Nephron (organoid): ENCODE data around the gene CKS1B.

Experiments
- H3K27ac Mint-ChIP-seq, 3 experiments: 2 replicates each; pipeline ENCODE4 v1.8.0; 2020; ENCODE audit warnings: mixed read lengths in 3 of 3, mild to moderate bottlenecking in 2 of 3, moderate library complexity in 1 of 3
- H3K27me3 Mint-ChIP-seq: 2 replicates; pipeline ENCODE4 v1.8.0; 2021; ENCODE audit warnings: low read depth, mild to moderate bottlenecking, moderate library complexity, mixed read lengths
- H3K36me3 Mint-ChIP-seq: 2 replicates; pipeline ENCODE4 v1.8.0; 2020; ENCODE audit warnings: low read depth, mixed read lengths
- H3K4me1 Mint-ChIP-seq: 2 replicates; pipeline ENCODE4 v1.8.0; 2020; ENCODE audit warnings: mixed read lengths
- H3K4me3 Mint-ChIP-seq, 3 experiments: 2 replicates each; pipeline ENCODE4 v1.8.0; 2020; ENCODE audit warnings: mild to moderate bottlenecking in 3 of 3, mixed read lengths in 3 of 3, moderate library complexity in 2 of 3
- H3K9me3 Mint-ChIP-seq: 2 replicates; pipeline ENCODE4 v1.8.0; 2020; ENCODE audit warnings: mixed read lengths
- TF ChIP-seq, protein P1 (sequence below), 3 experiments: fragments of 200-600 bp; sonication (generic); IDR thresholded peaks; one replicate each; pipeline ENCODE4 v1.5.0; 2021; ENCODE audit warnings: antibody characterized with exemption in 3 of 3; ENCODE audit not compliant: unreplicated experiment in 3 of 3

CKS1B gene

DNA sequence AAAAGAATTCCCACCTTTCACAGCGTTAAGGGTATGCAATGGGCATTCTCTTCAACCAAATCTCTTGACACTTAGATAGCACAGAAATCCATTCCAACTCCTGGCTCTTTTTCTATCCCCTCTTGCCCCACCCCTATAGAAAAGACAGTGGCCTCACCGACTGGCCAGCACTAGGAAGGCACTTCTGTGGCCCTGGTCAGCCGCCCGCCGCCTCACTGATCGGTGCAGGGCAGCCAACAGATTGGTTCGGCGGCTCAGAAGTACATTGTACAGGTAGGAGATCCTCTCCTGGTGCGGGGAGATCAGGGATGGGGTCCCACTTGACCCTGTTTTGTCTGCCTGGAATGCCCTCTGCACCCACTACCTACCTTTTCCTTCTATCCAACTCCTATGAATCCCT lies 49.8 kb downstream of the CKS1B start:
- Mint-ChIP-seq H3K9me3 (no peaks in the 10 kb centered on the region), H3K27me3 (peaks cover 11% of the 10 kb centered on the region)

DNA sequence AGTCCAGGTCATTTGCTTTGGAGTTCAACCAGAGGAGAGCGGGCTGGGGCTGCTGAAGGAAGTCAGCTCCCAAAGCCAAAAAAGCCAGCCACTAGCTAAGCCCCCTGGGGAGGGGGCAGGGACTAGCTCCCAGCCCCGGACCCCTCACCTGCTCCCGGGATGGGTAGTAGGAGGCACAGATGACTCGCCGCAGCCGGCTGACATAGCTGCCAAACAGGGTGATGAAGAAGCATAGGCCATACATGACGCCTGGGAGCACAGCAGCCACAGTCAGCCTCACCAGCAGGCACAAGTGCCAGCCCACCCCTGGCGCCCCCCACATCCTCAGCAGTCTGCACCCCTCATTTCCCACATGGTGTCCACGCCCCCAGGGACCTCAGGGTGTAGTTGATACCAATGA lies 51.7 kb downstream of the CKS1B start:
- H3K4me1 Mint-ChIP-seq = no peaks in the 10 kb centered on the region
- no peaks in the 10 kb centered on the region for H3K9me3 Mint-ChIP-seq
- H3K27ac Mint-ChIP-seq = no peak overlapping the region
- no peak overlapping the region for H3K4me3 Mint-ChIP-seq
- TF ChIP-seq, protein P1, sequence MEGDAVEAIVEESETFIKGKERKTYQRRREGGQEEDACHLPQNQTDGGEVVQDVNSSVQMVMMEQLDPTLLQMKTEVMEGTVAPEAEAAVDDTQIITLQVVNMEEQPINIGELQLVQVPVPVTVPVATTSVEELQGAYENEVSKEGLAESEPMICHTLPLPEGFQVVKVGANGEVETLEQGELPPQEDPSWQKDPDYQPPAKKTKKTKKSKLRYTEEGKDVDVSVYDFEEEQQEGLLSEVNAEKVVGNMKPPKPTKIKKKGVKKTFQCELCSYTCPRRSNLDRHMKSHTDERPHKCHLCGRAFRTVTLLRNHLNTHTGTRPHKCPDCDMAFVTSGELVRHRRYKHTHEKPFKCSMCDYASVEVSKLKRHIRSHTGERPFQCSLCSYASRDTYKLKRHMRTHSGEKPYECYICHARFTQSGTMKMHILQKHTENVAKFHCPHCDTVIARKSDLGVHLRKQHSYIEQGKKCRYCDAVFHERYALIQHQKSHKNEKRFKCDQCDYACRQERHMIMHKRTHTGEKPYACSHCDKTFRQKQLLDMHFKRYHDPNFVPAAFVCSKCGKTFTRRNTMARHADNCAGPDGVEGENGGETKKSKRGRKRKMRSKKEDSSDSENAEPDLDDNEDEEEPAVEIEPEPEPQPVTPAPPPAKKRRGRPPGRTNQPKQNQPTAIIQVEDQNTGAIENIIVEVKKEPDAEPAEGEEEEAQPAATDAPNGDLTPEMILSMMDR (IDR thresholded peaks at IDR 0.05; ENCODE audit: unreplicated experiment in 3 of 3) = no peak
- H3K36me3 Mint-ChIP-seq = no peaks in the 10 kb centered on the region
- peaks cover 11% of the 10 kb centered on the region for H3K27me3 Mint-ChIP-seq

More for the DNA sequence above, 49.8 kb downstream of the CKS1B start:
- Mint-ChIP-seq H3K27ac (no peak overlapping the region), H3K4me3 (no peak overlapping the region), H3K4me1 (peaks cover 9% of the 10 kb centered on the region), H3K36me3 (no peaks in the 10 kb centered on the region)
- TF ChIP-seq, protein P1 (IDR thresholded peaks at IDR 0.05; ENCODE audit: unreplicated experiment in 3 of 3) = no peak

DNA sequence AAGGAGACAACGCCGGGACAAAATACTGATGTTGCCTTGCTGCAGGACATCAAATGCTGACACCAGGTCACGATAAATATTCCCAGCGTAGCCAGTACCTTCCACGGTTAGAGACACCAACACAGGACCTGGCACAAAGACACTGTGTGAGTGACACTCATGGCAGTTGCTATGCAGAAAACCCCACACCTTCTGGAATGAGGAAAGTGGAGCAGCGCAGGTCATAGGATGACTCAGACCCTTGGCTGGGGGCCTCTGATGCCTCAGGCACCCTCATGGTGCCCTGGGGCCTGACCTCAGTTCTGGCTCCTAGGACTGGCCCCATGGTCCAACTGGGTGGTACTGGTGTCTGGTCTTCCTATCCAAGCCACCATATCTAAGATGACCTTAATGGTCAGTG lies 52.1 kb downstream of the CKS1B start:
- Mint-ChIP-seq H3K4me3 (no peak overlapping the region), H3K36me3 (no peaks in the 10 kb centered on the region), H3K27ac (no peak overlapping the region), H3K4me1 (no peaks in the 10 kb centered on the region), H3K9me3 (no peaks in the 10 kb centered on the region), H3K27me3 (peaks cover 11% of the 10 kb centered on the region)
- TF ChIP-seq, protein P1 (IDR thresholded peaks at IDR 0.05; ENCODE audit: unreplicated experiment in 3 of 3) = no peak
